ENCODE data around the gene GNG11.

- TF ChIP-seq CTCF (IDR thresholded peaks at IDR 0.05) (no peak), POLR2A (IDR thresholded peaks at IDR 0.05) (no peak)
Measured at GRCh38 chr7:93955304-93955703, 33.8 kb downstream of the GNG11 start.
